OCI-LY3 (cell line): ENCODE results near the gene HDAC3.

Source experiments
- H2AFZ ChIP-seq: fragments of 200-600, 300-600 bp; shearing (Covaris generic); 2 replicates; pipeline ENCODE4 v1.6.0; 2014; ENCODE audit warnings: antibody characterized with exemption, low read depth, low read length
- H3K27ac ChIP-seq: fragments of 200-600, 300-600 bp; sonication (generic); 2 replicates; pipeline ENCODE4 v1.5.1; 2014; ENCODE audit warnings: mild to moderate bottlenecking, low read length, moderate library complexity, mixed read lengths
- H3K27me3 ChIP-seq: fragments of 200-600, 300-600 bp; sonication (generic); 2 replicates; pipeline ENCODE4 v1.6.1; 2014; ENCODE audit warnings: low read depth, low read length, mixed read lengths
- H3K36me3 ChIP-seq: fragments of 200-600, 300-600 bp; sonication (generic); replicated peaks from 2 replicates; pipeline ENCODE3; 2014; ENCODE audit warnings: low read depth, low read length, mixed read lengths
- H3K4me1 ChIP-seq: fragments of 300-600, 200-600 bp; sonication (generic); 2 replicates; pipeline ENCODE4 v1.6.1; 2014; ENCODE audit warnings: low read length, mixed read lengths
- H3K4me2 ChIP-seq: fragments of 200-600, 300-600 bp; sonication (generic); 2 replicates; pipeline ENCODE4 v1.6.1; 2014; ENCODE audit warnings: low read length, mixed read lengths
- H3K4me3 ChIP-seq: fragments of 300-600, 200-600 bp; sonication (generic); 2 replicates; pipeline ENCODE4 v1.5.1; 2014; ENCODE audit warnings: antibody characterized with exemption, mild to moderate bottlenecking, low read length, moderate library complexity
- H3K79me2 ChIP-seq: fragments of 300-600, 200-600 bp; shearing (Covaris generic); 2 replicates; pipeline ENCODE4 v1.6.1; 2014; ENCODE audit warnings: mild to moderate bottlenecking, low read length, mixed read lengths
- H3K9ac ChIP-seq: fragments of 300-600, 200-600 bp; shearing (Covaris generic); 2 replicates; pipeline ENCODE4 v1.6.0; 2014; ENCODE audit warnings: mild to moderate bottlenecking, low read length, moderate library complexity
- H3K9me3 ChIP-seq: fragments of 200-600, 300-600 bp; shearing (Covaris generic); 2 replicates; pipeline ENCODE4 v1.6.1; 2014; ENCODE audit warnings: low read length, mixed read lengths; ENCODE audit not compliant: insufficient read depth
- H4K20me1 ChIP-seq: fragments of 200-600, 300-600 bp; sonication (generic); 2 replicates; pipeline ENCODE4 v1.6.1; 2016; ENCODE audit warnings: low read length, mixed read lengths; ENCODE audit not compliant: insufficient read depth
- EZH2phosphoT487 ChIP-seq: fragments of 200-600 bp; shearing (Covaris generic); IDR thresholded peaks from 2 replicates; pipeline ENCODE4 v1.6.1; 2018; ENCODE audit warnings: antibody characterized with exemption, mixed run types, low read depth
- TF ChIP-seq, protein P1 (sequence below): fragments of 200-600, 300-600 bp; sonication (generic); IDR thresholded peaks from 2 replicates; pipeline ENCODE4 v1.5.1; 2014; ENCODE audit warnings: antibody characterized with exemption, low read length, low read depth

Gene HDAC3

DNA sequence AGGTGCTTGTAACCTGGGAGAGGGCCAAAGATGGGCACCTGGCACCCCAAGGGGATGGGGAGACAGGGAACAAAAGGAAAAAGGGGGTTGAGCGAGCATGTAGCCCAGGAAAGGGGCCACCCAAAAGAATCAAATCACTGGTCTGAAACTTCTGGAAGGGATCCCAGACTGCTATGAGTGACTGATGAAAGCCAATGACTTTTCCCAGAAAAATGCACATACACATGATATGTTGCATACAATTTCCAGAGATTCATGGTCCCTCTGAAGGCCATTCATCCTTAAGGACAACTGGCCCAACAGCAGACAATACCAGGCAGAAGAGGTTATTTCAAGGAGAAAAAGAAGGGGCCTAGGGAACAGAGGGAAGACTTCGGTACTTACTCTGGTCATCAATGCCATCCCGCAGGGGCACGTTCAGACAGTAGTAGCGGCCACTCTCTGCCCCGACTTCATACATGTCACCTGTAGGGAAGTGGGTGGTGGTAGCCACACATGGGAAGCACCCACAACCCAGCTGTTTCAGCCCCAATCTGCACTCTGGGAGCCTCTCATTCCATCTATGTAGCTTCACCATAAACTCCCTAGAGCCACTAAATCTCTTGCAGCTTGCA lies 8.4 kb downstream of the HDAC3 start:
- H3K79me2 ChIP-seq = peaks cover 36% of the 10 kb centered on the region
- no peaks in the 10 kb centered on the region for H3K27me3 ChIP-seq
- H3K4me3 ChIP-seq = no peak overlapping the region
- no peaks in the 10 kb centered on the region for H3K9me3 ChIP-seq
- TF ChIP-seq EZH2phosphoT487 = no peak
- TF ChIP-seq, protein P1, sequence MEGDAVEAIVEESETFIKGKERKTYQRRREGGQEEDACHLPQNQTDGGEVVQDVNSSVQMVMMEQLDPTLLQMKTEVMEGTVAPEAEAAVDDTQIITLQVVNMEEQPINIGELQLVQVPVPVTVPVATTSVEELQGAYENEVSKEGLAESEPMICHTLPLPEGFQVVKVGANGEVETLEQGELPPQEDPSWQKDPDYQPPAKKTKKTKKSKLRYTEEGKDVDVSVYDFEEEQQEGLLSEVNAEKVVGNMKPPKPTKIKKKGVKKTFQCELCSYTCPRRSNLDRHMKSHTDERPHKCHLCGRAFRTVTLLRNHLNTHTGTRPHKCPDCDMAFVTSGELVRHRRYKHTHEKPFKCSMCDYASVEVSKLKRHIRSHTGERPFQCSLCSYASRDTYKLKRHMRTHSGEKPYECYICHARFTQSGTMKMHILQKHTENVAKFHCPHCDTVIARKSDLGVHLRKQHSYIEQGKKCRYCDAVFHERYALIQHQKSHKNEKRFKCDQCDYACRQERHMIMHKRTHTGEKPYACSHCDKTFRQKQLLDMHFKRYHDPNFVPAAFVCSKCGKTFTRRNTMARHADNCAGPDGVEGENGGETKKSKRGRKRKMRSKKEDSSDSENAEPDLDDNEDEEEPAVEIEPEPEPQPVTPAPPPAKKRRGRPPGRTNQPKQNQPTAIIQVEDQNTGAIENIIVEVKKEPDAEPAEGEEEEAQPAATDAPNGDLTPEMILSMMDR = no peak
- no peak overlapping the region for H2AFZ ChIP-seq
- peak overlapping the region; percentile 71; the same call in 1 of the 2 replicates for H3K27ac ChIP-seq
- H3K36me3 ChIP-seq = peaks cover 65% of the 10 kb centered on the region
- peaks cover 45% of the 10 kb centered on the region for H3K4me1 ChIP-seq
- H3K9ac ChIP-seq = no peak overlapping the region
- H4K20me1 ChIP-seq = peaks cover 18% of the 10 kb centered on the region; the same call in 1 of the 2 replicates
- peak overlapping the region; percentile 51 for H3K4me2 ChIP-seq

DNA sequence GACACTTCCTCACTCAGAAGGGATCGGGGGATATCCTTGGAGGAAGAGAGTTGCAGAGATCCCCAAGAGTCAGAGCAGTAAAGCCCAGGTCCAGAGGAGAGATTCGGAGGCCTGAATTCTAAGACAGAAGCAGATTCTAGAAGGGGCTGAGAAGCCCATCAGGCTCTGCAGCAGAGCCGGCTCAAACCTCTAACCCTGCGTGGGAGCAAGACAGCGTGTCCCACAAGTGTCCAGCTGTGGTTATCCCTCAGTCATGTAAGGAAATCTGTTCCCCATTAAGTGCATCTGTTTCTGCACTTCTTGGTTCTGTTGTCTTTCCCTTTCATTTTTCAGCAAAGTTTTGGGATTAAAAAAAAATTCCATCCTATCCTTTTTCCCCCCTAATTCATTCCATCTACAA lies 13.0 kb downstream of the HDAC3 start:
- Histone ChIP-seq H4K20me1 (0 out of 2 replicates have a peak, but pooled peaks cover 4% of the 10 kb centered on the region), H2AFZ (no peak overlapping the region), H3K9ac (peak overlapping the region; percentile 42), H3K36me3 (peaks cover 55% of the 10 kb centered on the region), H3K79me2 (peaks cover 6% of the 10 kb centered on the region; the same call in 1 of the 2 replicates), H3K4me3 (peak overlapping the region; percentile 32; the same call in 1 of the 2 replicates), H3K9me3 (no peaks in the 10 kb centered on the region), H3K4me1 (peaks cover 42% of the 10 kb centered on the region), H3K27ac (peak overlapping the region; percentile 87), H3K27me3 (no peaks in the 10 kb centered on the region), H3K4me2 (peak overlapping the region; percentile 67)
- TF ChIP-seq, protein P1 = no peak
- no peak for TF ChIP-seq EZH2phosphoT487

DNA sequence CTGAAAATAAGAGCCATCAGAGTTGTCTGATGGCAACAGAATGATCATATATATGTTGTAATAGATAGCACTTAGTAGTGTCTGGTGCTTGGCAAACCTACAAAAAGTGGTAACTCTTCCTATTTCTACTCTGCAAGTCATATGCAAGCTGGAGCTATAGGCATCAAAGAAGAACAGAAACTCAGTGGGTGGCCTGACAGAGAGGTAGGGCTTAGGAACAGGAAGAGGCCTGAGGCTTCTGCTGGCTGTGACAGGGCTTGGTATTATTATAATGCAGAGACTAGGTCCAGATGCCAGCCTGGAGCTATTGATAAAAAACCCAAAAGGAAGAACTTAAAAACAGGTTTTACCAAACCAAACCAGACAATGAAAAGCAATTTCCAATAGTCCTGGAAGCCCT lies 13.5 kb downstream of the HDAC3 start:
- no peaks in the 10 kb centered on the region for H3K9me3 ChIP-seq
- H3K79me2 ChIP-seq = peaks cover 10% of the 10 kb centered on the region
- H3K4me1 ChIP-seq = peaks cover 38% of the 10 kb centered on the region
- H3K9ac ChIP-seq = peak overlapping the region; percentile 55
- H3K4me3 ChIP-seq = peak overlapping the region; percentile 32; the same call in 1 of the 2 replicates
- H3K4me2 ChIP-seq = peak overlapping the region; percentile 67
- H3K36me3 ChIP-seq = peaks cover 51% of the 10 kb centered on the region
- 0 out of 2 replicates have a peak, but pooled peaks cover under 1% of the 10 kb centered on the region for H4K20me1 ChIP-seq
- no peak for TF ChIP-seq EZH2phosphoT487
- TF ChIP-seq, protein P1 = no peak
- peak overlapping the region; percentile 87 for H3K27ac ChIP-seq
- no peaks in the 10 kb centered on the region for H3K27me3 ChIP-seq
- H2AFZ ChIP-seq = no peak overlapping the region

DNA sequence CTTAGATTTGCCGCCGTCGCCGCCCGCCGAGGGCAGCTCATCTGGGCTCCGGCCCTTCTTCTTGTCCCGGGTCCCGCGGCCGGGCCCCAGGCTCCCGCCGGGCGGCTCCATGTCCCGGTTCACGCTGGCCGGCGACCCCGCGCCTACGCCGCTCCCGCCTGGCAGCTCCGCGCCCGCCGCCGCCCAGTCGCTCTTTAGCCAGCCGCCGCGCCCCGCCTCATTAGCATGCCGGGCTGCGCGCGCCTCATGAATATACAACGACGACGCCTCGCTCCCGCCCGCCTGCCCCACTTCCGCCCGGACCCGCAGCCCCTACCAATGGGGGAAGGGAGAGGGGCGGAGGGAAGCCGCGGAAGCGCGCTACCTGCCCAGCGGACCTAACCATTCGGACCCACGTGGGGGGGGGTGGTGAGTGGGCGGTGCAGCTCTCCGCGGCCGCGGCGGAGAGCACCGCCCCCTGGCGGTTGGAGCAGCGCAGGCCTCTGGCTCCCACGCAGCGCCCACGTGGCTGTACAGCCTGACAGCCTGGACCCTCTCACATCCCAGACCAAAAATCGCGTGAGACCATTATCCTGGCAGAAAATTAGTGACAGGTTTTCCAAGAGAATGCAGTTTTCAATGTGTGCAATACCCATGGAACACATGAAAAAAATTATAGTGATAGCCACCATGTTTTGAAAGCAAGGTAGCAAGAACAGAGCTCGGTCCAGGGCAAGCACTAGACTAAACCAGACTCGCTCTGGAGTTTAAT lies 17.7 kb downstream of the HDAC3 start, which contains the start of gene DIAPH1:
TSS of gene DIAPH1 (minus strand) at position 197 of the 751 bp plus-strand sequence. CDS start at position 111, 86 bp downstream.
- Histone ChIP-seq H3K79me2 (peaks cover 43% of the 10 kb centered on the region), H2AFZ (peak within 1 kb of the TSS; percentile 79; the same call in 1 of the 2 replicates), H3K4me3 (peak within 1 kb of the TSS; percentile 99), H3K9ac (peak within 1 kb of the TSS; percentile 97), H3K4me1 (peaks cover 38% of the 10 kb centered on the region), H3K9me3 (no peaks in the 10 kb centered on the region), H3K36me3 (peaks cover 35% of the 10 kb centered on the region), H4K20me1 (no peaks in the 10 kb centered on the region), H3K27ac (peak within 1 kb of the TSS; percentile 58), H3K27me3 (no peaks in the 10 kb centered on the region), H3K4me2 (peak within 1 kb of the TSS; percentile 98)
- TF ChIP-seq EZH2phosphoT487 = no peak
- TF ChIP-seq, protein P1 = peak; percentile 77
